SK-N-SH treated with all-trans-retinoic acid at 6 μM for 48 hours (cell line): ENCODE data around the gene SLC30A4.

Experiments
- CREB5 ChIP-seq: fragments of 250-450 bp; sonication (Bioruptor Pico); IDR thresholded peaks from 2 replicates; pipeline ENCODE4 v1.5.1; 2020; ENCODE audit warnings: low read depth, mild to moderate bottlenecking, moderate library complexity
- CSDC2 ChIP-seq: fragments of 250-450 bp; sonication (Bioruptor Pico); IDR thresholded peaks from 2 replicates; pipeline ENCODE4 v1.5.0; 2020; ENCODE audit warnings: mild to moderate bottlenecking, moderate library complexity
- CSRNP3 ChIP-seq: fragments of 250-450 bp; sonication (Bioruptor Pico); IDR thresholded peaks from 2 replicates; pipeline ENCODE4 v1.5.1; 2021; ENCODE audit warnings: mild to moderate bottlenecking, moderate library complexity
- ESRRG ChIP-seq: fragments of 250-450 bp; sonication (Bioruptor Pico); IDR thresholded peaks from 2 replicates; pipeline ENCODE4 v1.6.1; 2021; ENCODE audit warnings: mild to moderate bottlenecking
- GLIS3 ChIP-seq: fragments of 250-450 bp; sonication (Bioruptor Pico); IDR thresholded peaks from 2 replicates; pipeline ENCODE4 v1.5.0; 2020; ENCODE audit warnings: mild to moderate bottlenecking, moderate library complexity
- OSR1 ChIP-seq: fragments of 250-450 bp; sonication (Bioruptor Pico); IDR thresholded peaks from 2 replicates; pipeline ENCODE4 v1.8.0; 2022; ENCODE audit warnings: moderate library complexity, mild to moderate bottlenecking, inconsistent platforms
- PATZ1 ChIP-seq: fragments of 250-450 bp; sonication (Bioruptor Pico); IDR thresholded peaks from 2 replicates; pipeline ENCODE4 v1.8.0; 2020; ENCODE audit warnings: mild to moderate bottlenecking, moderate library complexity, borderline replicate concordance
- POU6F1 ChIP-seq: fragments of 250-450 bp; sonication (Bioruptor Pico); IDR thresholded peaks from 2 replicates; pipeline ENCODE4 v1.8.0; 2021; ENCODE audit warnings: low read depth, mild to moderate bottlenecking, moderate library complexity, borderline replicate concordance
- PPARA ChIP-seq: fragments of 250-450 bp; sonication (Bioruptor Pico); IDR thresholded peaks from 2 replicates; pipeline ENCODE4 v1.5.0; 2020; ENCODE audit warnings: mild to moderate bottlenecking, borderline replicate concordance
- TCF4 ChIP-seq: fragments of 250-450 bp; sonication (Bioruptor Pico); IDR thresholded peaks from 2 replicates; pipeline ENCODE4 v1.8.0; 2021; ENCODE audit warnings: mild to moderate bottlenecking, moderate library complexity, borderline replicate concordance
- ZFP3 ChIP-seq: fragments of 250-450 bp; sonication (Bioruptor Pico); IDR thresholded peaks from 2 replicates; pipeline ENCODE4 v1.5.0; 2020; ENCODE audit warnings: mild to moderate bottlenecking, moderate library complexity
- ZFP30 ChIP-seq: fragments of 450-650 bp; formaldehyde crosslinking; IDR thresholded peaks from 2 replicates; pipeline ENCODE4 v1.5.0; 2022; ENCODE audit warnings: mild to moderate bottlenecking, moderate library complexity
- ZNF565 ChIP-seq: fragments of 450-650 bp; formaldehyde crosslinking; conservative IDR thresholded peaks from 2 replicates; pipeline ENCODE4 v1.5.0; 2020; ENCODE audit warnings: low read depth, mild to moderate bottlenecking, moderate library complexity

GRCh38 chr15:45434078-45434567 is 88.4 kb downstream of the SLC30A4 start:
- TF ChIP-seq ESRRG (CRISPR knock-in tag) (no peak), CSDC2 (CRISPR knock-in tag) (no peak), ZNF565 (no peak), POU6F1 (no peak), PATZ1 (CRISPR knock-in tag) (no peak), GLIS3 (CRISPR knock-in tag) (no peak), CSRNP3 (CRISPR knock-in tag) (no peak), ZFP30 (no peak), PPARA (CRISPR knock-in tag) (no peak), TCF4 (no peak), OSR1 (no peak), ZFP3 (CRISPR knock-in tag) (no peak), CREB5 (CRISPR knock-in tag) (no peak)
